AG04450 (cell line): ENCODE data around the gene SART1. TPM values are rescaled to one million over a fixed set of nuclear protein-coding genes. Genes with fewer than 3 reads are reported as not detected.

ENCODE experiments used
- CTCF ChIA-PET: fragments of 300-600, 350-600 bp; formaldehyde crosslinking; extraction: SDS; loops from one replicate; lab custom pipeline; 2022; ENCODE audit warnings: antibody characterized with exemption, inconsistent platforms; lab: Charles Lee
- POLR2A ChIA-PET: fragments of 350-600 bp; formaldehyde crosslinking; extraction: SDS; loops from one replicate; lab custom pipeline; 2021; ENCODE audit warnings: antibody characterized with exemption, inconsistent platforms; lab: Yijun Ruan, JAX
- DNase-seq: peaks from one replicate; pipeline ENCODE4 v3.0.0-alpha.2; 2011; ENCODE audit warnings: low read depth, low spot score
- H3K27ac ChIP-seq: one replicate; pipeline ENCODE4 v1.5.1; 2012; ENCODE audit warnings: low read depth, low read length, control low read depth
- H3K27me3 ChIP-seq: one replicate; pipeline ENCODE4 v1.6.0; 2012; ENCODE audit warnings: low read length; ENCODE audit not compliant: control insufficient read depth, insufficient read depth
- H3K4me3 ChIP-seq: 2 replicates; pipeline ENCODE4 v1.5.1; 2011; ENCODE audit warnings: mild to moderate bottlenecking, low read depth, low read length, control low read depth
- H3K9me3 ChIP-seq: 2 replicates; pipeline ENCODE4 v1.5.1; 2012; ENCODE audit warnings: low read length; ENCODE audit not compliant: control insufficient read depth, insufficient read depth
- CTCF ChIP-seq: IDR thresholded peaks from 2 replicates; pipeline ENCODE4 v1.5.1; 2011; ENCODE audit warnings: low read depth, low read length, control low read depth, inconsistent platforms
- polyA plus RNA-seq: library from polyadenylated mRNA; depleted of rRNA; stranded (reverse); fragments of >200 nt; gene quantifications from 2 replicates; pipeline ENCODE4 v1.2.3, GENCODE V29; 2011

The SART1 gene
- polyA plus RNA-seq, 1 experiment = 14.3 TPM

- H3K27ac ChIP-seq = no peak overlapping the region
- ChIA-PET POLR2A (no interaction called here), CTCF (interaction anchor here (1.1 to 3.2 kb wide), 2 partner anchors 9 to 33 kb away, joined by 3 to 16 read pairs; no protein-coding TSS in a partner anchor)
- H3K27me3 ChIP-seq = peaks cover 3% of the 10 kb centered on the region
- no peaks in the 10 kb centered on the region; the same call in 1 of the 2 replicates for H3K9me3 ChIP-seq
- no peak overlapping the region for H3K4me3 ChIP-seq
- no peak for DNase-seq
- no peak for TF ChIP-seq CTCF
These were observed 51.6 kb downstream of the SART1 start for GRCh38 chr11:66012946-66013761.

- CTCF ChIA-PET = interaction anchor here (1.1 to 3.2 kb wide), 2 partner anchors 9 to 32 kb away, joined by 3 to 16 read pairs; no protein-coding TSS in a partner anchor
These were observed 52.2 kb downstream of the SART1 start for GRCh38 chr11:66013762-66014100.

GRCh38 chr11:66014804-66015453 is 53.4 kb downstream of the SART1 start:
- ChIA-PET CTCF (interaction anchor here (0.7 kb wide), 1 partner anchor 31 kb away, joined by 3 read pairs; no protein-coding TSS in a partner anchor), POLR2A (no interaction called here)
- TF ChIP-seq CTCF = no peak
- H3K27me3 ChIP-seq = peaks cover 3% of the 10 kb centered on the region
- H3K27ac ChIP-seq = peak overlapping the region; percentile 31
- H3K9me3 ChIP-seq = no peaks in the 10 kb centered on the region; the same call in 1 of the 2 replicates
- no peak overlapping the region for H3K4me3 ChIP-seq
- no peak for DNase-seq

More at GRCh38 chr11:66013762-66014100, 52.2 kb downstream of the SART1 start:
- Histone ChIP-seq H3K9me3 (no peaks in the 10 kb centered on the region; the same call in 1 of the 2 replicates), H3K27me3 (peaks cover 3% of the 10 kb centered on the region), H3K27ac (no peak overlapping the region), H3K4me3 (no peak overlapping the region)
- POLR2A ChIA-PET = no interaction called here
- TF ChIP-seq CTCF = no peak
- no peak for DNase-seq

- DNase-seq = no peak
- no peak for TF ChIP-seq CTCF
- CTCF ChIA-PET = no interaction called here
- peak overlapping the region; percentile 31 for H3K27ac ChIP-seq
- no peaks in the 10 kb centered on the region; the same call in 1 of the 2 replicates for H3K9me3 ChIP-seq
- no peak overlapping the region for H3K4me3 ChIP-seq
- POLR2A ChIA-PET = no interaction called here
- peaks cover 3% of the 10 kb centered on the region for H3K27me3 ChIP-seq
These were observed 53.9 kb downstream of the SART1 start for GRCh38 chr11:66015454-66015881.
